Erythroblast (primary cell): Measurements from ENCODE around the gene CACNB3.
A peak's percentile ranks its signal among the peaks of the same experiment; 100 is the strongest.
"Not testable (repeated sequence)": the region's sequence is repeated elsewhere in the genome, so short reads cannot be mapped to it uniquely, and the experiment has no call there.

Source experiments
- DNase-seq, 2 experiments: peaks; one replicate each; lab custom pipeline; 2025; lab: John Stamatoyannopoulos, UW
- GATA1 ChIP-seq: IDR thresholded peaks from 2 replicates; pipeline ENCODE4 v1.6.1; 2011; ENCODE audit warnings: low read depth, mild to moderate bottlenecking, control low read depth, low read length, moderate library complexity
- POLR2A ChIP-seq: IDR thresholded peaks from 2 replicates; pipeline ENCODE4 v1.6.1; 2011; ENCODE audit warnings: mild to moderate bottlenecking, low read length

Gene CACNB3

GRCh38 chr12:48863291-48863690 is 45.0 kb downstream of the CACNB3 start:
- no peak for TF ChIP-seq POLR2A
- TF ChIP-seq GATA1: no peak
- no peak for DNase-seq

GRCh38 chr12:48865281-48866051 is 47.2 kb downstream of the CACNB3 start, which contains the start of gene RND1:
Gene RND1, minus strand, starts transcription at chr12:48865870. Its CDS starts 103 bp downstream, at chr12:48865767.
- TF ChIP-seq GATA1 (no peak), POLR2A (peak; percentile 85)

GRCh38 chr12:48866052-48866711 is 47.9 kb downstream of the CACNB3 start:
- TF ChIP-seq GATA1: no peak
- no peak for DNase-seq

More at GRCh38 chr12:48865281-48866051, 47.2 kb downstream of the CACNB3 start, which contains the start of gene RND1:
- peak; percentile 86 to 87 for DNase-seq

- TF ChIP-seq GATA1 (no peak), POLR2A (no peak)
- no peak for DNase-seq
These were observed 50.2 kb downstream of the CACNB3 start for GRCh38 chr12:48868451-48868850.

- DNase-seq: no peak
- TF ChIP-seq GATA1: no peak
These were observed 50.9 kb downstream of the CACNB3 start for GRCh38 chr12:48869191-48869590.

GRCh38 chr12:48873096-48873495 is 54.8 kb downstream of the CACNB3 start:
- no peak for DNase-seq
- TF ChIP-seq POLR2A: no peak
- no peak for TF ChIP-seq GATA1

GRCh38 chr12:48873534-48873933 is 55.2 kb downstream of the CACNB3 start:
- DNase-seq: not testable (repeated sequence)

- DNase-seq: no peak
- no peak for TF ChIP-seq GATA1
- TF ChIP-seq POLR2A: no peak
These were observed 57.7 kb downstream of the CACNB3 start for GRCh38 chr12:48875944-48876515.
